ENCODE data around the gene IFITM10. TPM values are rescaled to one million over a fixed set of nuclear protein-coding genes. Genes with fewer than 3 reads are reported as not detected.

The IFITM10 gene
- total RNA-seq, 1 donor, result 2.2 TPM

DNA sequence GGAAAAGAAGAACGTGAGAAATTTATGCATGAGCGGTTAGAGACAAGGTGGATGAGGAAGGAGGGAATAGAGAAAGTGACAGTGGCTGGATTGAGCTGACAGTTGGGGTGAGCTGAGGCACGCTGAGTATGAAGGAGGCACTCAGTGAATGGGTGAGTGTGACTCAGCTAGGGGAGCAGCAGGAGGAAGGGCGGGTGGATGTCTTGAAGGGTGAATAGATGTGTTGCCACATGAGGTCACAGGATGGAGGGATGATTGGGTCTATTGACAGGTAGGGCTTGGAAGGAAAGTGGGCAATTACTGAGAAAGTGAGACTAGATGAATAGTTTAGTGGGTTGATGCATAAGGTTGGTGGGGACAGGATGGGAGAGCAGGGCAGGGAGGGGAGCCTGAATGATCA lies 8.0 kb downstream of the IFITM10 start:
- H3K4me3 ChIP-seq (ENCODE audit: low read depth, low read length), result no peak overlapping the region
- no peak for DNase-seq (ENCODE audit: low read depth)
- no peak for TF ChIP-seq CTCF (IDR thresholded peaks at IDR 0.05; ENCODE audit: insufficient read depth, low read length)

DNA sequence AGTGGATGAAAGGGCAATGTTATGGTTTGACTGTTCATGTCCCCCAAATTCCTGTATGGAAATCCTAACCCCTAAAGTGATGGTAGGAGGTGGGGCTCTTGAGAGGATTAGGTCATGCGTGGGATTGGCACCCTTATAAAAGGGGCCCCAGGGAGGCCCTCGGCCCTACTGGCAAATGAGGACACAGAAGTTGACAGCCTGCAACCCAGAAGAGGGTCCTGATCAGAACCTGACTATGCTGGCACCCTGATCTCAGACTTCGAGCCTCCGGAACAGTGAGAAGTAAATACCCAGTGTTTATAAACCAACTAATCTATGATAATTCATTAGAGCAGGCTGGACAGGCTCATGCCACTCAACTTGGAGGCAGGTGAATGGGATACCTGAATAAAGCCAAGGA lies 8.7 kb downstream of the IFITM10 start:
- TF ChIP-seq CTCF (IDR thresholded peaks at IDR 0.05; ENCODE audit: insufficient read depth, low read length), result no peak

DNA sequence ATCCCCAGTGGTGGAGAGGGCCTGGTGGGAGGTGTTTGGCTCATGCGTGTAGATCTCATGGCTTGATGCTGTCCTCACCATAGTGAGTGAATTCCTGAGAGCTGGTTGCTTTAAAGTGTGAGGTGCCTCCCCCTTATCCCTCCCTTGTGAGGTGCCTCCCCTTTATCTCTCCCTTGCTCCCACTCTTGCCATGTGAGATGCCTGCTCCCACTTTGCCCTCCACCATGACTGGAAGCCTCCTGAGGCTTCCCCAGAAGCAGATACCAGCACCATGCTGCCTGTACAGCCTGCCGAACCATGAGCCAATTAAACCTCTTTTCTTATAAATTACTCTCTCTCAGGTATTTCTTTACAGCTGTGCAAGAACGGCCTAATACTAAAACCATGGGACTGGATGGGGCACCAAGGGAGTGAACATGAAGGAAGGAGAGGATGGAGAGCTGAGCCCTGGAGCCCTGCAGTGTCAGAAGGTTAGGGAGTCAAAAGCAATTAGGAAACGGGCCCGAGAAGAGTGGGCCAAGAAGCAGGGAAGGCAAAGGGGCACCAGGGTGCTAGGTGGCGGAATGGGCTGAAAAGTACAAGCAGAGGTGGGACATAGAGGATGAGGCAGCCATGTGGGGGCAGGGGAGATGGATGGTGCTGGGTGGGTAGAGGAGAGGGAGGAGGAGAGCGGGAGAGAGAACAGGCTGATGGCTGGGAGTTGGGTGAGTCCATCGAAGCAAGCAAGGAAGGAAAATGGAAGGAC lies 9.4 kb downstream of the IFITM10 start:
- H3K4me3 ChIP-seq (ENCODE audit: low read depth, low read length), result no peak overlapping the region
- TF ChIP-seq CTCF (IDR thresholded peaks at IDR 0.05; ENCODE audit: insufficient read depth, low read length), result no peak
- DNase-seq (ENCODE audit: low read depth), result no peak

More for the DNA sequence above, 8.7 kb downstream of the IFITM10 start:
- no peak overlapping the region for H3K4me3 ChIP-seq (ENCODE audit: low read depth, low read length)
- no peak for DNase-seq (ENCODE audit: low read depth)

DNA sequence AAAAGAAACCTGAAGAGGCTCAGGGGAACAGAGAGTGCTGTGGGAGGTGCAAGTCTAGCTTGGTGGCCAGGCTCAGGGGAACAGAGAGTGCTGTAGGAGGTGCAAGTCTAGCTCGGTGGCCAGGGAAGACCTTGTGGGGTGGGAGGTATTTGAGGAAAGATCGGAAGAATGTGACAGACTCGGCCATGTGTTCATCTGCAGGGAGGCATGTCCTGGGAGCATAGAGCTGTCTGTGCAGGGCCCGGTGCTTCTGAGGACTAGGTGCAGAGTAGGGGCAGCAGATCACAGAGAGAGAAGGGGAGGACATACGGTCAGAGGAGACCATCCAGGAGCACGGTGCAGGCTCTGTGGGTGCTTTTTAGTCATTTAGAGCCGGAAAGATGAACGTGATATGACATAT lies 10.8 kb downstream of the IFITM10 start:
- no peak for TF ChIP-seq CTCF (IDR thresholded peaks at IDR 0.05; ENCODE audit: insufficient read depth, low read length)
- DNase-seq (ENCODE audit: low read depth), result no peak
- H3K4me3 ChIP-seq (ENCODE audit: low read depth, low read length), result no peak overlapping the region

GRCh38 chr11:1738380-1738779 lies 12.0 kb downstream of the IFITM10 start:
- no peak for TF ChIP-seq CTCF (IDR thresholded peaks at IDR 0.05; ENCODE audit: insufficient read depth, low read length)
- no peak for DNase-seq (ENCODE audit: low read depth)
- no peak overlapping the region for H3K4me3 ChIP-seq (ENCODE audit: low read depth, low read length)

DNA sequence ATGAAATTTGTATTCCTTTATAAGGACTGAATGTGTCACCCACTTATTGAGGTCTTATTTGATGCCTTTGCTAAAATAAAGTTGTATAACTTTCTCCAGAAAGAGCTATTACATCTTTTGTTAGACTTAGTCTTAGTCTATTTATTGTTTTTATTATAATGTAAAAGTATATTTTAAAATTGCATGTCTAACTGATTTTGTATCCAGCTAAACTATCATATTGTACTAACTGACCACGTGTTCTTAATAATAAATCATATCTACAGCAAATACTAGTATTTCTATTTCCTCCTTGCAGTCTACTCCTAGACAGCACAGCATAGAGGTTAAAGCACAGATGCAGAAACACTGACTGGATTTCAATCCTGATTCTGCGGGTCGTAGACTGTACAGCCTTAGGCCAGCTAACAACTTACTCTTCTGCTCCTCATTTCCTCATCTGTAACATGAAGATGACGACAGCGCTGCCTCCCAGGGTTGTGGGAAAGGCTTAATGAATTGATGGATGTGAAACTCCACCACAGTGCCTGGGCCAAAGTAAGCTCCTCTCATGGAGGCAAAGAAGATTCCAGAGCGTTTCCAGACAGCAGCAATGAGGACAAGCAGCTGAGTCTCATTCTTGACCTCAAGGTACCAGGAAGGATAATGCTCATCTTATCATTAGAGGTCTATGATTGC lies 13.2 kb downstream of the IFITM10 start:
- TF ChIP-seq CTCF (IDR thresholded peaks at IDR 0.05; ENCODE audit: insufficient read depth, low read length), result no peak
- no peak overlapping the region for H3K4me3 ChIP-seq (ENCODE audit: low read depth, low read length)
- no peak for DNase-seq (ENCODE audit: low read depth)

All from fibroblast of the aortic adventitia (primary cell).